Loucy (cell line): ENCODE measurements around the gene STX10.

Experiments used
- H2AFZ ChIP-seq: fragments of 200-600 bp; sonication (generic); 2 replicates; pipeline ENCODE4 v1.6.0; 2016; ENCODE audit warnings: antibody characterized with exemption, mild to moderate bottlenecking, low read length, moderate library complexity
- H3F3A ChIP-seq: fragments of 200-600 bp; 2 replicates; pipeline ENCODE4 v1.6.0; 2016; ENCODE audit warnings: antibody characterized with exemption, low read depth, mild to moderate bottlenecking
- H3K27me3 ChIP-seq: fragments of 200-600 bp; sonication (generic); 2 replicates; pipeline ENCODE4 v1.6.1; 2014; ENCODE audit warnings: low read length, mild to moderate bottlenecking; ENCODE audit not compliant: insufficient read depth, poor library complexity, severe bottlenecking
- H3K36me3 ChIP-seq: fragments of 200-600 bp; sonication (generic); 2 replicates; pipeline ENCODE4 v1.6.1; 2016; ENCODE audit warnings: low read length; ENCODE audit not compliant: insufficient read depth
- H3K4me1 ChIP-seq: fragments of 200-600 bp; sonication (generic); 2 replicates; pipeline ENCODE4 v1.5.1; 2014; ENCODE audit warnings: low read length, mild to moderate bottlenecking; ENCODE audit not compliant: insufficient read depth, poor library complexity, severe bottlenecking
- H3K4me2 ChIP-seq: fragments of 200-600 bp; sonication (generic); 2 replicates; pipeline ENCODE4 v1.6.0; 2014; ENCODE audit warnings: antibody characterized with exemption, low read length, low read depth, mild to moderate bottlenecking; ENCODE audit not compliant: poor library complexity, severe bottlenecking
- H3K4me3 ChIP-seq: fragments of 200-600 bp; sonication (generic); 2 replicates; pipeline ENCODE4 v1.5.1; 2014; ENCODE audit warnings: low read length, mild to moderate bottlenecking, mixed read lengths; ENCODE audit not compliant: poor library complexity, severe bottlenecking
- H3K79me2 ChIP-seq: fragments of 200-600 bp; sonication (generic); 2 replicates; pipeline ENCODE4 v1.6.1; 2014; ENCODE audit warnings: low read length; ENCODE audit not compliant: insufficient read depth
- H3K9ac ChIP-seq: fragments of 200-600 bp; sonication (generic); 2 replicates; pipeline ENCODE4 v1.6.0; 2014; ENCODE audit warnings: mild to moderate bottlenecking, low read depth, low read length, moderate library complexity; ENCODE audit not compliant: poor library complexity, severe bottlenecking
- H3K9me2 ChIP-seq: fragments of 200-600 bp; sonication (generic); replicated peaks from 2 replicates; pipeline ENCODE4 v1.6.1; 2016; ENCODE audit warnings: low read depth, low read length, mixed read lengths
- H3K9me3 ChIP-seq: fragments of 200-600 bp; sonication (generic); 2 replicates; pipeline ENCODE4 v1.6.1; 2014; ENCODE audit warnings: mild to moderate bottlenecking, antibody characterized with exemption, low read length, low read depth; ENCODE audit not compliant: insufficient read depth
- H4K20me1 ChIP-seq: fragments of 200-600 bp; sonication (generic); 2 replicates; pipeline ENCODE4 v1.6.0; 2014; ENCODE audit warnings: antibody characterized with exemption, low read length, mild to moderate bottlenecking; ENCODE audit not compliant: insufficient read depth, poor library complexity, severe bottlenecking
- CTCF ChIP-seq: fragments of 200-600 bp; sonication (generic); conservative IDR thresholded peaks from 2 replicates; pipeline ENCODE4 v1.5.1; 2014; ENCODE audit warnings: mild to moderate bottlenecking, antibody characterized with exemption, low read length
- EZH2phosphoT487 ChIP-seq: fragments of 200-600 bp; IDR thresholded peaks from 2 replicates; pipeline ENCODE4 v1.6.1; 2018; ENCODE audit warnings: antibody characterized with exemption, mild to moderate bottlenecking, moderate library complexity, borderline replicate concordance

STX10 gene

GRCh38 chr19:13103581-13104359, 46.4 kb downstream of the STX10 start:
- Histone ChIP-seq H3K9me2 (no peaks in the 10 kb centered on the region), H3K4me3 (peak overlapping the region; percentile 94), H3K9me3 (no peaks in the 10 kb centered on the region), H3K4me1 (peaks cover 16% of the 10 kb centered on the region), H3K36me3 (peaks cover 27% of the 10 kb centered on the region), H3K9ac (peak overlapping the region; percentile 100), H3F3A (peaks cover 22% of the 10 kb centered on the region), H3K4me2 (peak overlapping the region; percentile 97), H3K79me2 (peaks cover 72% of the 10 kb centered on the region), H2AFZ (no peak overlapping the region), H3K27me3 (peaks cover 30% of the 10 kb centered on the region), H4K20me1 (peaks cover 33% of the 10 kb centered on the region)
- TF ChIP-seq CTCF (no peak), EZH2phosphoT487 (no peak)

- Histone ChIP-seq H3K36me3 (peaks cover 30% of the 10 kb centered on the region), H3F3A (peaks cover 28% of the 10 kb centered on the region), H2AFZ (no peak within 1 kb of the TSS), H3K4me3 (peak within 1 kb of the TSS; percentile 94), H3K4me1 (peaks cover 16% of the 10 kb centered on the region), H3K9ac (peak within 1 kb of the TSS; percentile 100), H3K9me3 (no peaks in the 10 kb centered on the region), H4K20me1 (peaks cover 40% of the 10 kb centered on the region), H3K27me3 (peaks cover 32% of the 10 kb centered on the region), H3K4me2 (peak within 1 kb of the TSS; percentile 97), H3K79me2 (peaks cover 79% of the 10 kb centered on the region), H3K9me2 (no peaks in the 10 kb centered on the region)
- no peak for TF ChIP-seq EZH2phosphoT487
- TF ChIP-seq CTCF, result no peak
Observed at GRCh38 chr19:13102666-13103580, 47.3 kb downstream of the STX10 start, which contains the start of gene LYL1. LYL1 (minus strand) TSS chr19:13102858; CDS start chr19:13101171, 1,687 bp downstream.

DNA sequence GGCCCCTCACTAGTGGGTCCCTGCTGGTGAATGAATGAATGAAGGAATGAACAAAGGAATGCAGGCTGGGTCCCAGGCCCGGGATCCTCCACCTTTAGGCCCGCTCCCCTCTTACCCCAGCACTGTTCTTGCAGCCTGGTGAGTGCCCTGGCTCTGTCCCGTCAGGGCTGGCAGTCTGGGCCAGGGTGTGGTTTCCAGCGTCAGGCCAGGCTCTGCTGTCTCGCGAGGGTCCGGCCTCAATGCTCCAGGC, 47.8 kb downstream of the STX10 start:
- H3K79me2 ChIP-seq, result peaks cover 80% of the 10 kb centered on the region
- peaks cover 46% of the 10 kb centered on the region for H4K20me1 ChIP-seq
- H3K36me3 ChIP-seq, result peaks cover 30% of the 10 kb centered on the region
- H3K4me2 ChIP-seq, result peak overlapping the region; percentile 93
- peak overlapping the region; percentile 94 for H3K4me3 ChIP-seq
- peak overlapping the region; percentile 100 for H3K9ac ChIP-seq
- peaks cover 28% of the 10 kb centered on the region for H3F3A ChIP-seq
- no peaks in the 10 kb centered on the region for H3K9me2 ChIP-seq
- H2AFZ ChIP-seq, result no peak overlapping the region
- H3K9me3 ChIP-seq, result no peaks in the 10 kb centered on the region
- H3K4me1 ChIP-seq, result peaks cover 16% of the 10 kb centered on the region
- H3K27me3 ChIP-seq, result peaks cover 32% of the 10 kb centered on the region
- TF ChIP-seq EZH2phosphoT487 (no peak), CTCF (no peak)
